ENCODE data around the gene DISP2.

DNA sequence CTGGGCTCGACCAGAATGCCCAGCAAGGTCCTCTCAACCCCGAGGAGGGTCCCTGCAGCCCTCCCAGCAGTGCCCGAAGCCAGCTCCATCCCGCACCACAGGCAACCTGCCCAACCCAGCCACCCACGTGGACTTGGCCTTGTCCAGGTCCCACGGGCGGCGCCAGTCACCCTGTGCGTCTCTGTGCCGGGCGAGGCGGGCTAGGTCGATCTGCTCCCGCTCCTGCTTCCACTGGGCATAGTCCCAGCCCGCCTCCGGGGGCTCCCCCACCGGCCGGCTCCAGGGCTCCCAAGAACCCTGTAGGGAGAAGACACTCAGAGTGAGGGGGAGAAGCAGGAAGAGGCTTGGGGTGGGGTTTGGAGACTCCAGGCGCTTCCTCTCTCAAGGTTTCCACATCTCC lies 20.4 kb upstream of the DISP2 start:
- no peak for TF ChIP-seq POLR2A (IDR thresholded peaks at IDR 0.05)
- TF ChIP-seq, protein P1, sequence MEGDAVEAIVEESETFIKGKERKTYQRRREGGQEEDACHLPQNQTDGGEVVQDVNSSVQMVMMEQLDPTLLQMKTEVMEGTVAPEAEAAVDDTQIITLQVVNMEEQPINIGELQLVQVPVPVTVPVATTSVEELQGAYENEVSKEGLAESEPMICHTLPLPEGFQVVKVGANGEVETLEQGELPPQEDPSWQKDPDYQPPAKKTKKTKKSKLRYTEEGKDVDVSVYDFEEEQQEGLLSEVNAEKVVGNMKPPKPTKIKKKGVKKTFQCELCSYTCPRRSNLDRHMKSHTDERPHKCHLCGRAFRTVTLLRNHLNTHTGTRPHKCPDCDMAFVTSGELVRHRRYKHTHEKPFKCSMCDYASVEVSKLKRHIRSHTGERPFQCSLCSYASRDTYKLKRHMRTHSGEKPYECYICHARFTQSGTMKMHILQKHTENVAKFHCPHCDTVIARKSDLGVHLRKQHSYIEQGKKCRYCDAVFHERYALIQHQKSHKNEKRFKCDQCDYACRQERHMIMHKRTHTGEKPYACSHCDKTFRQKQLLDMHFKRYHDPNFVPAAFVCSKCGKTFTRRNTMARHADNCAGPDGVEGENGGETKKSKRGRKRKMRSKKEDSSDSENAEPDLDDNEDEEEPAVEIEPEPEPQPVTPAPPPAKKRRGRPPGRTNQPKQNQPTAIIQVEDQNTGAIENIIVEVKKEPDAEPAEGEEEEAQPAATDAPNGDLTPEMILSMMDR (IDR thresholded peaks at IDR 0.05): no peak
